ENCODE measurements around the gene POGZ. TPM values are rescaled to one million over a fixed set of nuclear protein-coding genes. Genes with fewer than 3 reads are reported as not detected.

Gene POGZ
- total RNA-seq, 1 donor from 2014 or later, result 36.4 TPM

GRCh38 chr1:151386002-151386401, 73.3 kb downstream of the POGZ start:
- no peak for DNase-seq (ENCODE audit: low read depth)
- Histone ChIP-seq H3K27me3 (ENCODE audit: control insufficient read depth, insufficient read depth, low read length) (no peaks in the 10 kb centered on the region), H3K4me3 (ENCODE audit: low read depth, low read length) (no peak overlapping the region), H3K36me3 (ENCODE audit: control insufficient read depth, insufficient read depth, low read length) (no peaks in the 10 kb centered on the region)
- TF ChIP-seq, protein P1, sequence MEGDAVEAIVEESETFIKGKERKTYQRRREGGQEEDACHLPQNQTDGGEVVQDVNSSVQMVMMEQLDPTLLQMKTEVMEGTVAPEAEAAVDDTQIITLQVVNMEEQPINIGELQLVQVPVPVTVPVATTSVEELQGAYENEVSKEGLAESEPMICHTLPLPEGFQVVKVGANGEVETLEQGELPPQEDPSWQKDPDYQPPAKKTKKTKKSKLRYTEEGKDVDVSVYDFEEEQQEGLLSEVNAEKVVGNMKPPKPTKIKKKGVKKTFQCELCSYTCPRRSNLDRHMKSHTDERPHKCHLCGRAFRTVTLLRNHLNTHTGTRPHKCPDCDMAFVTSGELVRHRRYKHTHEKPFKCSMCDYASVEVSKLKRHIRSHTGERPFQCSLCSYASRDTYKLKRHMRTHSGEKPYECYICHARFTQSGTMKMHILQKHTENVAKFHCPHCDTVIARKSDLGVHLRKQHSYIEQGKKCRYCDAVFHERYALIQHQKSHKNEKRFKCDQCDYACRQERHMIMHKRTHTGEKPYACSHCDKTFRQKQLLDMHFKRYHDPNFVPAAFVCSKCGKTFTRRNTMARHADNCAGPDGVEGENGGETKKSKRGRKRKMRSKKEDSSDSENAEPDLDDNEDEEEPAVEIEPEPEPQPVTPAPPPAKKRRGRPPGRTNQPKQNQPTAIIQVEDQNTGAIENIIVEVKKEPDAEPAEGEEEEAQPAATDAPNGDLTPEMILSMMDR (IDR thresholded peaks at IDR 0.05; ENCODE audit: insufficient read depth, low read length, poor library complexity, severe bottlenecking), result no peak

- no peaks in the 10 kb centered on the region for H3K36me3 ChIP-seq (ENCODE audit: control insufficient read depth, insufficient read depth, low read length)
- no peaks in the 10 kb centered on the region for H3K27me3 ChIP-seq (ENCODE audit: control insufficient read depth, insufficient read depth, low read length)
- H3K4me3 ChIP-seq (ENCODE audit: low read depth, low read length), result no peak overlapping the region
- TF ChIP-seq, protein P1 (IDR thresholded peaks at IDR 0.05; ENCODE audit: insufficient read depth, low read length, poor library complexity, severe bottlenecking), result no peak
- no peak for DNase-seq (ENCODE audit: low read depth)
Observed at GRCh38 chr1:151384584-151384983, 74.7 kb downstream of the POGZ start.

GRCh38 chr1:151377150-151377884, 82.0 kb downstream of the POGZ start:
- no peak overlapping the region for H3K4me3 ChIP-seq (ENCODE audit: low read depth, low read length)
- no peaks in the 10 kb centered on the region for H3K36me3 ChIP-seq (ENCODE audit: control insufficient read depth, insufficient read depth, low read length)
- no peaks in the 10 kb centered on the region for H3K27me3 ChIP-seq (ENCODE audit: control insufficient read depth, insufficient read depth, low read length)
- TF ChIP-seq, protein P1 (IDR thresholded peaks at IDR 0.05; ENCODE audit: insufficient read depth, low read length, poor library complexity, severe bottlenecking), result no peak
- no peak for DNase-seq (ENCODE audit: low read depth)

- Histone ChIP-seq H3K36me3 (ENCODE audit: control insufficient read depth, insufficient read depth, low read length) (no peaks in the 10 kb centered on the region), H3K27me3 (ENCODE audit: control insufficient read depth, insufficient read depth, low read length) (no peaks in the 10 kb centered on the region), H3K4me3 (ENCODE audit: low read depth, low read length) (no peak overlapping the region)
- no peak for DNase-seq (ENCODE audit: low read depth)
- TF ChIP-seq, protein P1 (IDR thresholded peaks at IDR 0.05; ENCODE audit: insufficient read depth, low read length, poor library complexity, severe bottlenecking), result no peak
Observed at GRCh38 chr1:151373196-151373595, 86.1 kb downstream of the POGZ start.

DNA sequence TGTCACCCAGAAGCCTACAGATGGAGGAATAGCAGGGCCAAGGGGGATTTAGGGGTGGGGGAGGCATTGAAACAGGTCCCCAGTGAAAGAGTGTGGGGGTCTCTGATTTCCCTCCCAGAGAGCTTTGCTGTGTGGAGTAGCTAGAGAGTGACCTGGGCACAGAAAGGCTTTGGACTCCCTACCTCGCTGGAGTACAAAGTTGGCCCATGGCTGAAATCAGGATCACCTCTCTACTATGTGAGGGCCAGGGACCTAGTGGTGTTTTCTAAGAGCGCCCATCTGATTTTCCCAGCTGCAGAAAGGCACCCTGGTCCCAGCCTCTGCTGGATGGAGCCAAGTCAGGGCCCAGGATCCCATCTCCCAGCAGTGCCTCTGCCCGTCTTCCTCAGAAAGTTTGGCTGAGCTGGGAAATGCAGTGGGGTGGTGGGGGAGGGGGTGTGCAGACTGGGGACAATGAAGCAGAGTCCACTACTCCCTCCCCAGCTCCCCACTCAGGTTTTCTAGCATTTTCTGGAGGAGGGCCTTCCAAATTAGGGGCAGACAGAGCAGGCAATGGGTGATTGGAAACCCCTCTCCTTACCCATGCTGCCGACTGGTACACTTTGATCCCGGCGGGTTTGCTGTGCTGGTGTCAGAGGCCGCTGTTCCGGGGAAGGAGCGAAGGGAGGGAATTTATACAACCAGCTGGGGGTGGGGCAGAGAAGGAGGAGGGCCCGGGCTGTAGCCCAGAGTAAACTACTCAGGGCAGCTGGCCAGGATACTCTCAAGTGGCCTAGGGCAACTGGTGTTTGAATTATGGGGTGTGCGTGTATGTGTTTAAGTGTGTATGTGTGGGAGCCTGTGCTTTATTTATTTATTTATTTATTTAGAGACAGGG, 87.0 kb downstream of the POGZ start, which contains the start of gene SELENBP1:
Gene SELENBP1 (minus strand): TSS at position 648 of the 877 bp plus-strand sequence. CDS start 64 bp downstream, at position 584.
- TF ChIP-seq, protein P1 (IDR thresholded peaks at IDR 0.05; ENCODE audit: insufficient read depth, low read length, poor library complexity, severe bottlenecking), result no peak
- no peak for DNase-seq (ENCODE audit: low read depth)
- Histone ChIP-seq H3K4me3 (ENCODE audit: low read depth, low read length) (peak within 1 kb of the TSS; percentile 24), H3K27me3 (ENCODE audit: control insufficient read depth, insufficient read depth, low read length) (no peaks in the 10 kb centered on the region), H3K36me3 (ENCODE audit: control insufficient read depth, insufficient read depth, low read length) (no peaks in the 10 kb centered on the region)
